Prostate gland (tissue), 2 donors: ENCODE data around the gene CD82. TPM values are rescaled to one million over a fixed set of nuclear protein-coding genes. Genes with fewer than 3 reads are reported as not detected.
"Not testable (repeated sequence)": the region's sequence is repeated elsewhere in the genome, so short reads cannot be mapped to it uniquely, and the experiment has no call there.

Experiments
- DNase-seq: peaks from one replicate; pipeline ENCODE4 v3.0.0-alpha.2; 2019; ENCODE audit warnings: low spot score
- H3K27ac ChIP-seq, 2 donors: fragments of 200-600 bp; sonication (generic); 2 replicates each; pipeline ENCODE4 v1.5.1; 2017 to 2019
- H3K27me3 ChIP-seq: fragments of 200-600 bp; sonication (generic); replicated peaks from 2 replicates; pipeline ENCODE4 v1.5.1; 2019; ENCODE audit not compliant: insufficient read depth
- H3K36me3 ChIP-seq, 2 donors: fragments of 200-600 bp; sonication (generic); 1 replicate in 1 of 2; 2 replicates in 1 of 2; pipeline versions ENCODE4 v1.5.1 to v1.8.1; 2017 to 2019
- H3K4me1 ChIP-seq: fragments of 200-600 bp; sonication (generic); replicated peaks from 2 replicates; pipeline ENCODE4 v1.5.1; 2019
- H3K4me3 ChIP-seq, 2 donors: fragments of 200-600 bp; sonication (generic); 2 replicates each; pipeline ENCODE4 v1.5.1; 2017 to 2019
- H3K9me3 ChIP-seq: fragments of 200-600 bp; sonication (generic); 2 replicates; pipeline ENCODE4 v1.5.1; 2017
- CTCF ChIP-seq, 4 experiments: fragments of 200-600 bp in 2 of 4; fragments of 450-650 bp in 2 of 4; sonication (generic) in 2 of 4; IDR thresholded peaks; 1 replicate in 3 of 4; 2 replicates in 1 of 4; pipeline ENCODE4 v1.5.1; 2016 to 2019; ENCODE audit warnings: antibody characterized with exemption in 4 of 4, mild to moderate bottlenecking in 2 of 4, moderate library complexity in 2 of 4
- POLR2A ChIP-seq: fragments of 450-650 bp; IDR thresholded peaks from one replicate; pipeline ENCODE4 v1.6.1; 2016; ENCODE audit warnings: antibody characterized with exemption, mild to moderate bottlenecking
- POLR2AphosphoS5 ChIP-seq: sonication (generic); formaldehyde crosslinking; IDR thresholded peaks from one replicate; pipeline ENCODE4 v1.6.1; 2017; ENCODE audit warnings: antibody characterized with exemption
- WGBS: methylation state at CpG from one replicate; pipeline ENCODE4 v1.1.5; 2018; 5-methylcytosine and 5-hydroxymethylcytosine counted together
- intact Hi-C: fragments of 100-400 bp; cut with DNase I; formaldehyde crosslinking; loops from one replicate; pipeline ENCODE4 v1.14.2; 2022
- total RNA-seq, 2 donors: library from RNA; depleted of rRNA; stranded (reverse); fragments of >200 nt; gene quantifications; one replicate each; pipeline ENCODE4 v1.1.0, GENCODE V29; 2016

The CD82 gene
- total RNA-seq, 2 donors from 2014 or later, result 35.1 to 54.6 TPM

- H3K36me3 ChIP-seq, result no peaks in the 10 kb centered on the region
- H3K4me1 ChIP-seq, result no peaks in the 10 kb centered on the region
- TF ChIP-seq POLR2AphosphoS5 (no peak), CTCF (IDR thresholded peaks at IDR 0.05) (peak; percentile 85 to 96 (median 90))
- H3K9me3 ChIP-seq, result no peaks in the 10 kb centered on the region
- 30% methylated on average over 21 of the region's 21 CpGs for WGBS
- no peaks in the 10 kb centered on the region for H3K27me3 ChIP-seq
- H3K27ac ChIP-seq, result no peak overlapping the region
- DNase-seq, result peak; percentile 60
- no peak overlapping the region for H3K4me3 ChIP-seq
- intact Hi-C loops, result loop anchor here (1.0 to 5.0 kb wide), 4 partner anchors 252 to 441 kb away; partner anchors contain the start of gene EXT2
Measured at GRCh38 chr11:44538375-44539054, 26.9 kb upstream of the CD82 start.

- Histone ChIP-seq H3K27me3 (no peaks in the 10 kb centered on the region), H3K27ac (no peak overlapping the region), H3K4me1 (no peaks in the 10 kb centered on the region), H3K4me3 (no peak overlapping the region), H3K9me3 (no peaks in the 10 kb centered on the region), H3K36me3 (no peaks in the 10 kb centered on the region)
- 70% methylated on average over 7 of the region's 7 CpGs for WGBS
- DNase-seq, result no peak
- intact Hi-C loops, result loop anchor here (5.0 kb wide), 3 partner anchors 408 to 443 kb away; partner anchors contain the start of gene EXT2
- TF ChIP-seq CTCF (IDR thresholded peaks at IDR 0.05), result no peak
- TF ChIP-seq POLR2A, result no peak
- no peak for TF ChIP-seq POLR2AphosphoS5
Measured at GRCh38 chr11:44539971-44540370, 25.5 kb upstream of the CD82 start.

GRCh38 chr11:44540667-44541066 lies 24.8 kb upstream of the CD82 start:
- no peak overlapping the region for H3K27ac ChIP-seq
- H3K36me3 ChIP-seq, result no peaks in the 10 kb centered on the region
- no peaks in the 10 kb centered on the region for H3K27me3 ChIP-seq
- intact Hi-C loops, result no loop called here
- no peak overlapping the region for H3K4me3 ChIP-seq
- no peaks in the 10 kb centered on the region for H3K4me1 ChIP-seq
- TF ChIP-seq CTCF (IDR thresholded peaks at IDR 0.05), result no peak
- TF ChIP-seq POLR2A, result no peak
- no peak for TF ChIP-seq POLR2AphosphoS5
- no peaks in the 10 kb centered on the region for H3K9me3 ChIP-seq
- DNase-seq, result no peak
- 27% methylated on average over 2 of the region's 2 CpGs for whole genome bisulfite sequencing

GRCh38 chr11:44542372-44542771 lies 23.1 kb upstream of the CD82 start:
- no peaks in the 10 kb centered on the region for H3K27me3 ChIP-seq
- TF ChIP-seq CTCF (IDR thresholded peaks at IDR 0.05) (no peak), POLR2A (no peak)
- no peak overlapping the region for H3K4me3 ChIP-seq
- no peak for DNase-seq
- H3K4me1 ChIP-seq, result no peaks in the 10 kb centered on the region
- intact Hi-C loops, result no loop called here
- no peaks in the 10 kb centered on the region for H3K36me3 ChIP-seq
- H3K27ac ChIP-seq, result no peak overlapping the region
- H3K9me3 ChIP-seq, result no peaks in the 10 kb centered on the region
- WGBS, result 98% methylated on average over 3 of the region's 3 CpGs

GRCh38 chr11:44546984-44547383 lies 18.5 kb upstream of the CD82 start:
- H3K27ac ChIP-seq, H3K36me3 ChIP-seq, H3K27me3 ChIP-seq, H3K4me1 ChIP-seq, H3K4me3 ChIP-seq, intact Hi-C loops, DNase-seq, H3K9me3 ChIP-seq: not testable (repeated sequence)
- 89% methylated on average over 4 of the region's 4 CpGs for WGBS

- H3K9me3 ChIP-seq, intact Hi-C loops, H3K4me1 ChIP-seq, H3K4me3 ChIP-seq, H3K36me3 ChIP-seq, H3K27me3 ChIP-seq, DNase-seq, H3K27ac ChIP-seq: not testable (repeated sequence)
- WGBS, result 98% methylated on average over 2 of the region's 2 CpGs
Measured at GRCh38 chr11:44547534-44547933, 17.9 kb upstream of the CD82 start.
